Measurements from ENCODE around the gene GPHA2. TPM values are rescaled to one million over a fixed set of nuclear protein-coding genes. Genes with fewer than 3 reads are reported as not detected.

GPHA2 gene
- total and polyA plus RNA-seq, 10 of the 15 experiments (the other 5 are each of a cell fraction or from before 2014, with no cell fraction given), result not detected

DNA sequence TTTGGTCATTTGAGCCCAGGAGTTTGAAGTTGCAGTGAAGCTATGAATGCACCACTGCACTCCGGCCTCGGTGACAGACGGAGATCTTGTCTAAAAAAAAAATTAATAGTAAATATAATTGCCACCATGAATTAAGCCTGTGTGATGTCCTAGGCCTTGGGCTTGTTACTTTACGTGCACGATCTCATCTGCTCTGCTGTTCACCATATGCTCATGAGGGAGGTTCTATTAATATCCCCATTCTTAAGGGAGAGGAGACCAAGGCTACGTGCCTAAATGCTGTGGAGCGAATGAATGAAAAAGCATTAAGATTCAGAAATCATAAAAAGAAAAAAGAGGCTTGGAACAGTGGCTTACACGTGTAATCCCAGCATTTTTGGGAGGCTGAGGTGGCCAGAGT, 16.1 kb downstream of the GPHA2 start:
- 85% methylated on average over 8 of the region's 8 CpGs for WGBS (ENCODE audit: insufficient coverage, insufficient replicate concordance, low lambda C conversion rate, missing lambda C conversion rate)
- POLR2A ChIA-PET, result interaction anchor here (0.8 kb wide), 1 partner anchor 77 kb away, joined by 4 read pairs; the partner anchor contains the start of gene BATF2
- intact Hi-C loops (cut with micrococcal nuclease; ENCODE audit: unreplicated experiment) (loop anchor here (5.0 kb wide), 1 partner anchor 193 kb away; the partner anchor contains the start of gene TM7SF2), in situ Hi-C loops (cut with MboI) (no loop called here)
- Histone ChIP-seq H3K9ac (ENCODE audit: control insufficient read depth, insufficient read depth, low read length) (no peak overlapping the region), H3K4me3 (no peak overlapping the region), H3K4me2 (ENCODE audit: control insufficient read depth, insufficient read depth) (no peak overlapping the region), H3K36me3 (ENCODE audit: control insufficient read depth in 2 of 2, insufficient read depth in 2 of 2, low read length in 1 of 2) (no peaks in the 10 kb centered on the region), H3K79me2 (ENCODE audit: control insufficient read depth, insufficient read depth, low read length) (peaks cover 11% of the 10 kb centered on the region), H3K27me3 (replicated peaks in 1 of 2; ENCODE audit: control insufficient read depth in 2 of 2, insufficient read depth in 2 of 2, low read length in 1 of 2) (no peaks in the 10 kb centered on the region), H4K20me1 (ENCODE audit: control insufficient read depth, insufficient read depth) (no peaks in the 10 kb centered on the region), H3K9me3 (replicated peaks; ENCODE audit: control insufficient read depth, insufficient read depth, low read length) (no peaks in the 10 kb centered on the region), H3K27ac (ENCODE audit: control insufficient read depth, insufficient read depth) (no peak overlapping the region), H2AFZ (ENCODE audit: control insufficient read depth, low read depth, low read length) (no peak overlapping the region), H3K4me1 (ENCODE audit: control insufficient read depth, insufficient read depth, low read length) (peaks cover 12% of the 10 kb centered on the region)
- CTCF ChIA-PET, result interaction anchor here (0.6 to 2.3 kb wide), 5 partner anchors 26 to 199 kb away, joined by 3 to 9 read pairs (median 3); partner anchors contain the start of genes ARL2 and BATF2
- no peak for ATAC-seq
- no TSS peak for BruUV-seq (replicated peaks)
- RAD21 ChIA-PET (ENCODE audit: unreplicated experiment), result no interaction called here
- FAIRE-seq, result no peak
- no peak for TF ChIP-seq ZSCAN29 (IDR thresholded peaks at IDR 0.05)
- no peak for TF ChIP-seq NBN (IDR thresholded peaks at IDR 0.05)
- TF ChIP-seq JUNB (IDR thresholded peaks at IDR 0.05), result no peak
- no peak for TF ChIP-seq HDAC6 (IDR thresholded peaks at IDR 0.05; ENCODE audit: unreplicated experiment)
- TF ChIP-seq BMI1 (IDR thresholded peaks at IDR 0.05; ENCODE audit: borderline replicate concordance), result no peak
- TF ChIP-seq ZNF384 (IDR thresholded peaks at IDR 0.05; ENCODE audit: borderline replicate concordance, low read depth, low read length), result no peak
- no peak for TF ChIP-seq BRCA1 (IDR thresholded peaks at IDR 0.05; ENCODE audit: low read depth, low read length)
- no peak for DNase-seq (ENCODE audit: low read depth, low spot score)
- SMC1A ChIA-PET (ENCODE audit: uncharacterized antibody, unreplicated experiment), result interaction anchor here (1.3 kb wide), 1 partner anchor 24 kb away, joined by 4 read pairs; no protein-coding TSS in a partner anchor

DNA sequence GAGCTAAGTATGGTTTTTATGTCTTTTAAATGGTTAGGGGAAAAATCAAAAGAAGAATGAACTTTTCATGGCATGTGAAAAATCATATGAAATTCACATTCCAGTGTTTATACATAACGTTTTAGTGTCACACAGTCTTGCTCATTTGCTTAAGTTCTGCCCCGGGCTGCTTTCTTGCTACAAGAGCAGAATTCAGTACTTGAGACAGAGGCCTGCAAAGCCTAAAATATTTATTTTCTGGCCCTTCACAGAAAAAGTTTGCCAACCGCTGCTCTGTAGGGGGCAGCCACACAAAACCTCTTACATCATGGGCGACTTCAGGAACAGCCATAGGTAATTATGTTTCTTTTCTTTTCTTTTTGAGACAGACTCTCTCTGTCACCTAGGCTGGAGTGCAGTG, 17.7 kb downstream of the GPHA2 start:
- BruUV-seq (replicated peaks), result no TSS peak
- Histone ChIP-seq H3K27ac (ENCODE audit: control insufficient read depth, insufficient read depth) (peak overlapping the region; percentile 5; the same call in 1 of the 2 replicates), H4K20me1 (ENCODE audit: control insufficient read depth, insufficient read depth) (no peaks in the 10 kb centered on the region), H3K4me2 (ENCODE audit: control insufficient read depth, insufficient read depth) (peak overlapping the region; percentile 23), H3K9ac (ENCODE audit: control insufficient read depth, insufficient read depth, low read length) (peak overlapping the region; percentile 36; the same call in 1 of the 2 replicates), H3K4me1 (ENCODE audit: control insufficient read depth, insufficient read depth, low read length) (peaks cover 6% of the 10 kb centered on the region), H3K27me3 (replicated peaks in 1 of 2; ENCODE audit: control insufficient read depth in 2 of 2, insufficient read depth in 2 of 2, low read length in 1 of 2) (no peaks in the 10 kb centered on the region), H2AFZ (ENCODE audit: control insufficient read depth, low read depth, low read length) (peak overlapping the region; percentile 58), H3K4me3 (peak overlapping the region; percentile 77), H3K79me2 (ENCODE audit: control insufficient read depth, insufficient read depth, low read length) (peaks cover 11% of the 10 kb centered on the region), H3K36me3 (ENCODE audit: control insufficient read depth in 2 of 2, insufficient read depth in 2 of 2, low read length in 1 of 2) (no peaks in the 10 kb centered on the region), H3K9me3 (replicated peaks; ENCODE audit: control insufficient read depth, insufficient read depth, low read length) (no peaks in the 10 kb centered on the region)
- ChIA-PET RAD21 (ENCODE audit: unreplicated experiment) (interaction anchor here (0.7 to 0.9 kb wide), 2 partner anchors 59 to 139 kb away, joined by 3 to 4 read pairs; no protein-coding TSS in a partner anchor), SMC1A (ENCODE audit: uncharacterized antibody, unreplicated experiment) (interaction anchor here (0.8 to 1.8 kb wide), 4 partner anchors 45 to 79 kb away, joined by 3 to 19 read pairs (median 4); partner anchors contain the start of gene BATF2), CTCF (interaction anchor here (0.6 to 2.3 kb wide), 13 partner anchors 9 to 199 kb away, joined by 3 to 18 read pairs (median 3); partner anchors contain the start of genes BATF2 and ZNHIT2), POLR2A (interaction anchor here (0.6 to 1.4 kb wide), 6 partner anchors 9 to 136 kb away, joined by 3 to 4 read pairs (median 3); no protein-coding TSS in a partner anchor)
- ATAC-seq (peak; percentile 9; the same call in 2 of the 3 replicates), DNase-seq (ENCODE audit: low read depth, low spot score) (no peak), FAIRE-seq (no peak)
- in situ Hi-C loops (cut with MboI), result no loop called here
- whole genome bisulfite sequencing (ENCODE audit: insufficient coverage, insufficient replicate concordance, low lambda C conversion rate, missing lambda C conversion rate), result 0% methylated on average over 4 of the region's 4 CpGs
- intact Hi-C loops (cut with micrococcal nuclease; ENCODE audit: unreplicated experiment), result loop anchor here (5.0 kb wide), 1 partner anchor 194 kb away; the partner anchor contains the start of gene TM7SF2
- TF ChIP-seq ATF7 (IDR thresholded peaks at IDR 0.05; ENCODE audit: low read depth), result peak; percentile 53
- TF ChIP-seq, protein P1, sequence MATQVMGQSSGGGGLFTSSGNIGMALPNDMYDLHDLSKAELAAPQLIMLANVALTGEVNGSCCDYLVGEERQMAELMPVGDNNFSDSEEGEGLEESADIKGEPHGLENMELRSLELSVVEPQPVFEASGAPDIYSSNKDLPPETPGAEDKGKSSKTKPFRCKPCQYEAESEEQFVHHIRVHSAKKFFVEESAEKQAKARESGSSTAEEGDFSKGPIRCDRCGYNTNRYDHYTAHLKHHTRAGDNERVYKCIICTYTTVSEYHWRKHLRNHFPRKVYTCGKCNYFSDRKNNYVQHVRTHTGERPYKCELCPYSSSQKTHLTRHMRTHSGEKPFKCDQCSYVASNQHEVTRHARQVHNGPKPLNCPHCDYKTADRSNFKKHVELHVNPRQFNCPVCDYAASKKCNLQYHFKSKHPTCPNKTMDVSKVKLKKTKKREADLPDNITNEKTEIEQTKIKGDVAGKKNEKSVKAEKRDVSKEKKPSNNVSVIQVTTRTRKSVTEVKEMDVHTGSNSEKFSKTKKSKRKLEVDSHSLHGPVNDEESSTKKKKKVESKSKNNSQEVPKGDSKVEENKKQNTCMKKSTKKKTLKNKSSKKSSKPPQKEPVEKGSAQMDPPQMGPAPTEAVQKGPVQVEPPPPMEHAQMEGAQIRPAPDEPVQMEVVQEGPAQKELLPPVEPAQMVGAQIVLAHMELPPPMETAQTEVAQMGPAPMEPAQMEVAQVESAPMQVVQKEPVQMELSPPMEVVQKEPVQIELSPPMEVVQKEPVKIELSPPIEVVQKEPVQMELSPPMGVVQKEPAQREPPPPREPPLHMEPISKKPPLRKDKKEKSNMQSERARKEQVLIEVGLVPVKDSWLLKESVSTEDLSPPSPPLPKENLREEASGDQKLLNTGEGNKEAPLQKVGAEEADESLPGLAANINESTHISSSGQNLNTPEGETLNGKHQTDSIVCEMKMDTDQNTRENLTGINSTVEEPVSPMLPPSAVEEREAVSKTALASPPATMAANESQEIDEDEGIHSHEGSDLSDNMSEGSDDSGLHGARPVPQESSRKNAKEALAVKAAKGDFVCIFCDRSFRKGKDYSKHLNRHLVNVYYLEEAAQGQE (IDR thresholded peaks at IDR 0.05; ENCODE audit: low read depth, low read length), result peak; percentile 31; the same call in 1 of the 2 replicates
- TF ChIP-seq RAD21 (IDR thresholded peaks at IDR 0.05; ENCODE audit: insufficient read depth, low read depth, low read length), result peak; percentile 13; the same call in 1 of the 2 replicates
- TF ChIP-seq, protein P2, sequence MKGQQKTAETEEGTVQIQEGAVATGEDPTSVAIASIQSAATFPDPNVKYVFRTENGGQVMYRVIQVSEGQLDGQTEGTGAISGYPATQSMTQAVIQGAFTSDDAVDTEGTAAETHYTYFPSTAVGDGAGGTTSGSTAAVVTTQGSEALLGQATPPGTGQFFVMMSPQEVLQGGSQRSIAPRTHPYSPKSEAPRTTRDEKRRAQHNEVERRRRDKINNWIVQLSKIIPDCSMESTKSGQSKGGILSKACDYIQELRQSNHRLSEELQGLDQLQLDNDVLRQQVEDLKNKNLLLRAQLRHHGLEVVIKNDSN (IDR thresholded peaks at IDR 0.05; ENCODE audit: borderline replicate concordance, extremely low read length, insufficient read depth, low read depth, low read length), result no peak

All from GM12878 (cell line).